GM12878 (cell line): Measurements from ENCODE around the gene CALM3. TPM values are rescaled to one million over a fixed set of nuclear protein-coding genes. Genes with fewer than 3 reads are reported as not detected.

ENCODE experiments used
- ATAC-seq: fragments of 200-7000 bp; cut with Tn5 transposase; 3 replicates; pipeline ENCODE4 v1.9.1; 2020; ENCODE audit warnings: mild to moderate bottlenecking, moderate library complexity
- BruUV-seq: library from RNA; stranded (reverse); fragments of 400-500 nt; replicated peaks from 2 replicates; lab custom pipeline; 2021; lab: Mats Ljungman, UMichigan
- CTCF ChIA-PET: fragments of 300-600 bp; sonication (Branson Sonifier 250); formaldehyde crosslinking; extraction: SDS; loops from one replicate; lab custom pipeline; 2021; ENCODE audit warnings: inconsistent platforms; lab: Yijun Ruan, JAX
- POLR2A ChIA-PET: fragments of 350-600 bp; formaldehyde crosslinking; extraction: SDS; loops from one replicate; lab custom pipeline; 2021; ENCODE audit warnings: inconsistent platforms; lab: Charles Lee
- RAD21 ChIA-PET: fragments of 300-600 bp; sonication (Branson Sonifier 250); formaldehyde crosslinking; loops from one replicate; lab custom pipeline; 2023; ENCODE audit warnings: antibody characterized with exemption; ENCODE audit not compliant: unreplicated experiment; lab: Charles Lee
- SMC1A ChIA-PET: fragments of 300-600 bp; sonication (Branson Sonifier 250); formaldehyde crosslinking; loops from one replicate; lab custom pipeline; 2023; ENCODE audit not compliant: unreplicated experiment, uncharacterized antibody; lab: Charles Lee
- DNase-seq: peaks from one replicate; pipeline ENCODE4 v3.0.0-alpha.2; 2011; ENCODE audit warnings: low read depth, low spot score
- FAIRE-seq: peaks from 3 replicates; lab custom pipeline; 2011; peaks lifted over from hg19 to GRCh38; lab: Jason Lieb, UNC
- H2AFZ ChIP-seq: 2 replicates; pipeline ENCODE4 v1.6.0; 2011; ENCODE audit warnings: low read depth, low read length, control low read depth; ENCODE audit not compliant: control insufficient read depth
- H3K27ac ChIP-seq: 2 replicates; pipeline ENCODE4 v1.5.1; 2011; ENCODE audit warnings: control low read depth; ENCODE audit not compliant: control insufficient read depth, insufficient read depth
- H3K27me3 ChIP-seq, 2 experiments: replicated peaks in 1 of 2; 2 replicates each; pipeline versions ENCODE4 v1.6.0 to v1.6.1; 2011; ENCODE audit warnings: low read length in 1 of 2; ENCODE audit not compliant: control insufficient read depth in 2 of 2, insufficient read depth in 2 of 2
- H3K36me3 ChIP-seq, 2 experiments: 2 replicates each; pipeline ENCODE4 v1.5.1; 2011; ENCODE audit warnings: low read length in 1 of 2; ENCODE audit not compliant: control insufficient read depth in 2 of 2, insufficient read depth in 2 of 2
- H3K4me1 ChIP-seq: 2 replicates; pipeline ENCODE4 v1.6.1; 2011; ENCODE audit warnings: mild to moderate bottlenecking, low read length, moderate library complexity, mixed read lengths; ENCODE audit not compliant: control insufficient read depth, insufficient read depth
- H3K4me2 ChIP-seq: 2 replicates; pipeline ENCODE4 v1.6.0; 2011; ENCODE audit warnings: control low read depth; ENCODE audit not compliant: control insufficient read depth, insufficient read depth
- H3K4me3 ChIP-seq: fragments of 200-600 bp; sonication (generic); 2 replicates; pipeline ENCODE4 v1.5.1; 2016
- H3K79me2 ChIP-seq: 2 replicates; pipeline ENCODE4 v1.6.0; 2011; ENCODE audit warnings: low read length; ENCODE audit not compliant: control insufficient read depth, insufficient read depth
- H3K9ac ChIP-seq: 2 replicates; pipeline ENCODE4 v1.8.0; 2011; ENCODE audit warnings: low read length, control low read depth, mixed read lengths; ENCODE audit not compliant: control insufficient read depth, insufficient read depth
- H3K9me3 ChIP-seq: replicated peaks from 3 replicates; pipeline ENCODE4 v1.5.1; 2011; ENCODE audit warnings: mild to moderate bottlenecking, low read length; ENCODE audit not compliant: control insufficient read depth, insufficient read depth
- H4K20me1 ChIP-seq: 2 replicates; pipeline ENCODE4 v1.6.0; 2011; ENCODE audit not compliant: control insufficient read depth, insufficient read depth
- CHD4 ChIP-seq: fragments of 200-600 bp; sonication (generic); IDR thresholded peaks from 2 replicates; pipeline ENCODE4 v1.6.1; 2016; ENCODE audit warnings: mild to moderate bottlenecking
- E2F4 ChIP-seq: IDR thresholded peaks from 2 replicates; pipeline ENCODE4 v1.6.1; 2012; ENCODE audit warnings: low read depth, low read length, improper control_type of control experiment
- KLF5 ChIP-seq: fragments of 450-650 bp; IDR thresholded peaks from 2 replicates; pipeline ENCODE4 v1.6.1; 2014; ENCODE audit warnings: mild to moderate bottlenecking; ENCODE audit not compliant: partially characterized antibody
- MTA3 ChIP-seq: IDR thresholded peaks from 2 replicates; pipeline ENCODE4 v1.6.1; 2012; ENCODE audit warnings: low read length, inconsistent platforms, borderline replicate concordance
- NRF1 ChIP-seq: conservative IDR thresholded peaks from 2 replicates; pipeline ENCODE4 v1.6.1; 2011; ENCODE audit warnings: mild to moderate bottlenecking, low read depth, low read length, improper control_type of control experiment
- POLR2A ChIP-seq: IDR thresholded peaks from 2 replicates; pipeline ENCODE4 v1.6.1; 2011; ENCODE audit warnings: low read depth, mild to moderate bottlenecking, low read length
- REST ChIP-seq: IDR thresholded peaks from 2 replicates; pipeline ENCODE4 v1.6.1; 2012; ENCODE audit warnings: mild to moderate bottlenecking, low read depth, low read length
- RUNX3 ChIP-seq: IDR thresholded peaks from 2 replicates; pipeline ENCODE4 v1.6.1; 2012; ENCODE audit warnings: low read length, inconsistent platforms
- TAF1 ChIP-seq: IDR thresholded peaks from 2 replicates; pipeline ENCODE4 v1.6.1; 2011; ENCODE audit warnings: mild to moderate bottlenecking, low read depth, low read length, borderline replicate concordance
- USF2 ChIP-seq: IDR thresholded peaks from 2 replicates; pipeline ENCODE4 v1.6.1; 2011; ENCODE audit warnings: low read depth, low read length, improper control_type of control experiment, borderline replicate concordance
- WGBS: methylation state at CpG from one replicate; pipeline ENCODE4 v1.1.6; 2016; ENCODE audit warnings: low lambda C conversion rate; ENCODE audit not compliant: insufficient replicate concordance, insufficient coverage; ENCODE audit errors: missing lambda C conversion rate; 5-methylcytosine and 5-hydroxymethylcytosine counted together
- in situ Hi-C: fragments of 300-500 bp; cut with MboI; formaldehyde crosslinking; loops from 9 replicates; pipeline ENCODE4 v1.14.3; 2018; ENCODE audit warnings: mixed read lengths
- intact Hi-C: fragments of 100-400 bp; cut with micrococcal nuclease; formaldehyde crosslinking; loops from one replicate; pipeline ENCODE4 v1.14.2; 2022; ENCODE audit not compliant: unreplicated experiment
- polyA plus RNA-seq, 11 experiments: library from polyadenylated mRNA; depleted of rRNA in 4 of 11; unstranded in 6 of 11; stranded (reverse) in 5 of 11; fragments of >200 nt; fragmentation: Nextera tagmentation in 4 of 11; fragmentation: Illumina TruSeq in 1 of 11; extraction: Ambion mirVana in 4 of 11; extraction: Trizol in 1 of 11; gene quantifications; 1 replicate in 1 of 11; 2 replicates in 10 of 11; pipeline versions ENCODE4 v1.2.1 to v1.2.3, GENCODE V29; 2011 to 2016; ENCODE audit warnings: inconsistent platforms in 2 of 11, missing spikeins in 2 of 11, low read depth in 1 of 11
- total RNA-seq, 4 experiments: library from RNA; depleted of rRNA in 3 of 4; stranded (reverse); fragments of >200 nt in 3 of 4; fragmentation: Illumina TruSeq in 1 of 4; extraction: Trizol in 1 of 4; gene quantifications; 2 replicates each; pipeline versions ENCODE4 v1.2.1 to v1.2.3, GENCODE V29; 2013 to 2021
- TF ChIP-seq, protein P1 (sequence below): fragments of 450-650 bp; IDR thresholded peaks from 2 replicates; pipeline ENCODE4 v1.6.1; 2017; ENCODE audit warnings: mild to moderate bottlenecking, low read depth, inconsistent platforms; ENCODE audit not compliant: poor library complexity, severe bottlenecking

Gene CALM3
- total and polyA plus RNA-seq, 10 of the 15 experiments (the other 5 are each of a cell fraction or from before 2014, with no cell fraction given) = 164 to 849 (median 347) TPM

DNA sequence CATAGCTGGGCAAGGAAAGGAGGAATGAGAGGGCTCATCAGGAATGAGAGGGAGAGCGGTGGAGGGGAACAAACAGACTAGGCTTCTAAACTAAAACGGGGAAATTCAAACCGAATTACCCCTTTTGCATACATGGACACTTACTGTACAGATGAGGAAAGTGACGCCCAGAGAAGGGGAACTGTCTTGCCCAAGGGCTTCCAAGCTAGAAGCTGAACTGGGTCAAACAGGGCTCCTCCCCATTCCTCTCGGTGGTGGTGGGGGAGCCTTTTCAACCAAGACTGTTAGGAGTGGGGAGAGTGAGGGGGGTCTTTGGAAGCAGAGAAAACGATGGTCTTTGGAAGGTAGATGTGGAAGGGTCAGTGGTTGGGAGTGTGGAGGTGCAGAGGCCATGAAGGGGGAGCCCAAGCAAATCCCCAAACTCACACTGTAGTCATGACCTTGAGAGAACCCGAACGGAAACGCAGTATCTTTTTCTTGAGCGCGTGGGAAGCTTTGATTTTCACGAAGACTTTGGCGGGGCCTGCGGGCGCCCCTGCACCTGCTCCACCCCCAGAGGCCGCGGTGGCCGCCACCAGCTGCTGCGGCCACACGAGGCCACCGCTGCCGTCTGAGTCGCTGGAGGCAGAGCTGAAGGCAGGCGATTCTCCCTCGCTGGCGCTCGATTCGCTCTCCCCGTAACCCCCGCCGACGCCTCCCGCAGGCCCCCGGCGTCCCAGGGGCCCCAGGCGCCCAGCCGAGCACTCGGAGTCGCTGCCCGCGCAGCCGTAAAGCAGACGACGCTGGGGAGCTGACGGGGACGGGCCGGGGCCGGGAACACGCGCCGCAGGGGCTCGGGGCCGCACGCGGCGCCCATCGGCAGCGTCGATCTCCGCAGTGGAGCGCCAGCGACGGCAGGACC lies 47.2 kb downstream of the CALM3 start (continued):
- TF ChIP-seq USF2 = no peak
- no peak for TF ChIP-seq NRF1
- peak; percentile 64 for TF ChIP-seq RUNX3
- no peak for TF ChIP-seq MTA3

GRCh38 chr19:46648961-46649960 lies 48.1 kb downstream of the CALM3 start:
- H3K79me2 ChIP-seq = no peaks in the 10 kb centered on the region
- POLR2A ChIA-PET = no interaction called here
- 86% methylated on average over 68 of the region's 144 CpGs for WGBS
- H3K4me1 ChIP-seq = peaks cover 5% of the 10 kb centered on the region; the same call in 1 of the 2 replicates
- no peak overlapping the region for H2AFZ ChIP-seq
- ATAC-seq (no peak), FAIRE-seq (no peak), DNase-seq (no peak)
- H3K27me3 ChIP-seq = no peaks in the 10 kb centered on the region; a peak in 2 of 4 replicates
- SMC1A ChIA-PET = no interaction called here
- H3K36me3 ChIP-seq = no peaks in the 10 kb centered on the region
- CTCF ChIA-PET = interaction anchor here (1.0 to 1.9 kb wide), 4 partner anchors 12 to 37 kb away, joined by 3 to 14 read pairs (median 4); partner anchors contain the start of gene DACT3
- H3K27ac ChIP-seq = no peak overlapping the region
- H3K9ac ChIP-seq = no peak overlapping the region
- BruUV-seq = no TSS peak
- H3K9me3 ChIP-seq = no peaks in the 10 kb centered on the region; the same call in 2 of the 3 replicates
- RAD21 ChIA-PET = interaction anchor here (4.5 kb wide), 1 partner anchor 12 kb away, joined by 22 read pairs; the partner anchor contains the start of gene DACT3
- no peak overlapping the region for H3K4me3 ChIP-seq
- H4K20me1 ChIP-seq = no peaks in the 10 kb centered on the region
- H3K4me2 ChIP-seq = 0 out of 2 replicates have a peak overlapping the region, but pooled peaks have one; percentile 17
- intact Hi-C loops (no loop called here), in situ Hi-C loops (no loop called here)
- TF ChIP-seq POLR2A (no peak), REST (no peak), TAF1 (no peak), KLF5 (no peak), CHD4 (no peak), E2F4 (no peak)
- TF ChIP-seq, protein P1, sequence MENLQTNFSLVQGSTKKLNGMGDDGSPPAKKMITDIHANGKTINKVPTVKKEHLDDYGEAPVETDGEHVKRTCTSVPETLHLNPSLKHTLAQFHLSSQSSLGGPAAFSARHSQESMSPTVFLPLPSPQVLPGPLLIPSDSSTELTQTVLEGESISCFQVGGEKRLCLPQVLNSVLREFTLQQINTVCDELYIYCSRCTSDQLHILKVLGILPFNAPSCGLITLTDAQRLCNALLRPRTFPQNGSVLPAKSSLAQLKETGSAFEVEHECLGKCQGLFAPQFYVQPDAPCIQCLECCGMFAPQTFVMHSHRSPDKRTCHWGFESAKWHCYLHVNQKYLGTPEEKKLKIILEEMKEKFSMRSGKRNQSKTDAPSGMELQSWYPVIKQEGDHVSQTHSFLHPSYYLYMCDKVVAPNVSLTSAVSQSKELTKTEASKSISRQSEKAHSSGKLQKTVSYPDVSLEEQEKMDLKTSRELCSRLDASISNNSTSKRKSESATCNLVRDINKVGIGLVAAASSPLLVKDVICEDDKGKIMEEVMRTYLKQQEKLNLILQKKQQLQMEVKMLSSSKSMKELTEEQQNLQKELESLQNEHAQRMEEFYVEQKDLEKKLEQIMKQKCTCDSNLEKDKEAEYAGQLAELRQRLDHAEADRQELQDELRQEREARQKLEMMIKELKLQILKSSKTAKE = no peak
